HG03039 (cell line): ENCODE measurements around the gene POC5.

Experiments used
- ATAC-seq: cut with Tn5 transposase; IDR thresholded peaks from one replicate; pipeline ENCODE4 v1.9.1; 2021; ENCODE audit warnings: mild to moderate bottlenecking, moderate library complexity; ENCODE audit not compliant: unreplicated experiment

The POC5 gene

DNA sequence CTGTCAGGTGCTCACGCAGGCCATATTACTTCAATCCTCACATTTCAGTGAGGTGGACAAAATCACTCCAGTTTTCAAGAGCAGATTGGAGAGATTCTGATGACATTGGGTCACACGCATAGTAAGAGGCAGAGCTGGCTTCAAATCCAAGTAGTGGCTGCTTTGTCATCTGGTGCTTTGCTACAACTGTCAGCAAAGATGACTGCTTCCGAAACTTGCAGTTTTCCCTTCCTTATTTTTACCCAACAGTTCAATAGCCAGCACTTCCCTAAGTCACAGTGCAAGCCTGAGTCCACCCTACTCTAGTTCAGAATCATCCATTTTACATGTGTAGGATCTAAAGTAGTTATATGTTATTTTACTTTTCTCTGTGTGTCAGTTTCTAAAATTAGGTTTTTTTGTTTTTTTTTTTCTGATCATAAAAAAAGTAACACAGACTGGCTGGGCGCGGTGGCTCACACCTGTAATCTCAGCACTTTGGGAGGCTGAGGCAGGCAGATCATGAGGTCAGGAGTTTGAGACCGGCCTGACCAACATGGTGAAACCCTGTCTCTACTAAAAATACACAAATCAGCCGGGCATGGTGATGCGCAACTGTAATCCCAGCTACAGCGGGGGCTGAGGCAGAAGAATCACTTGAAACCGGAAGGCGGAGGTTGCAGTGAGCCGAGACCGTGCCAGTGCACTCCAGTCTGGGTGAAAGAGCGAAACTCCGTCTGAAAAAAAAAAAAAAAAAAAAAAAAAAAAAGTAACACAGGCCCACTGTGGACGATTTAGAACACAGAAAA, 56.4 kb downstream of the POC5 start:
- no peak for ATAC-seq

DNA sequence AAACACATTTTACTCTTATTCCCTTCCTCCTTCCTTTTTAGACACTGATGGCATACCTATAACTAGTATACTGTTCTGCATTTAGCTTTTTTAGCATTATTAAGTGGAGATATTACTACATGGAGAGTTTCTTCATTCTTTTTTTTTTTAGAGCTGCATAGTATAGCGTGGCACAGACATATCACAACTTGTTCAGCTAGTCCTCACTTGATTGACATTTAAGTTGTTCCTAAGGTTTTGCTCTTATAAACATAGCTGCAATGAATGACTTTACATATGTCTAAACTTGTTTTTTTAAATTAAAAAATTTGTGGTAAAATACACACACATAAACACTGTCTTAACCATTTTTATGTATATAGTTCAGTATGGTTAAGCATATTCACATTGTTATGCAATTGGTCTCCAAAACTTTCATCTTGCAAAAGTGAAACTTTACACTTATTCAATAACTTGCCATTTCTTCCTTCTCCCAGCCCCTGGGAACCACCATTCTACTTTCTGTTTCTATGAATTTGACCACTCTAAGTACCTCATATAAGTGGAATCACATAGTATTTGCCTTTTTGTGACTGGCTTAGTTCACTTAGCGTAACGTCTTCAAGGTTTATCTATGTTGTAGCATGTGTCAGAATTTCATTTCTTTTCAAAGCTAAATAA, 57.3 kb downstream of the POC5 start:
- ATAC-seq: no peak

DNA sequence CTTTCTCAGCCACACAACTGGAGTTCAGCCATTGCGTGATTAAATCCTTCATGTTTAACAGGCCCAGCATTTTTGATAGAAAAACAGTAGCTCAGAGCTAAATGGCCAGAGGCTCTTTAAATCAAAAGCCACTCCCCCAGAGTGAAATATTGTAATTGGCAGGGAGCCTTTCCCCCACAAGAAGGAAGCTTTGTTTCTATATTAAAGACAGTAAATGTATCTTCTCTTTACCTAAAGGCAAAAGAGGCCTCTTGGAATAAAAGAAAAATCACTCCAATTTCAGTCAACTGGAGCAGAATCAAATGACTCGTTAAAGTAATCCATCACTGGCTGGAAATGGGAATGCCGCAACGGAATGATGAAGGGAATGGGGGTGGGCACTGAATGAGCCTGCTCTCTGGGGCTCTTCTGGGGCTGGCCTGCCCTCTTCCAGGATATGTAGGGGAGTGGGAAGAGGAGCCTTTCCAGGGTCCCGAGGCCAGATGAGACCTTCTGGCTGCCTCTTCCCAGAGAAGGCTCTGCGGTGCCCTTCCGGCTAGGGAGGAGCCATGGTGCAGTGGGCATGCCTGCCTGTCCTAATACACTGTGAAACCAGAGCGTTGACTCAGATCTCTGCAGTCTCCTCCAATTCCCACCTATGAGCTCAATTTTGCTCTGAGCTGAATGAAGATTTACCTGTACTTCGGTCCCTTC, 60.8 kb downstream of the POC5 start:
- no peak for ATAC-seq

DNA sequence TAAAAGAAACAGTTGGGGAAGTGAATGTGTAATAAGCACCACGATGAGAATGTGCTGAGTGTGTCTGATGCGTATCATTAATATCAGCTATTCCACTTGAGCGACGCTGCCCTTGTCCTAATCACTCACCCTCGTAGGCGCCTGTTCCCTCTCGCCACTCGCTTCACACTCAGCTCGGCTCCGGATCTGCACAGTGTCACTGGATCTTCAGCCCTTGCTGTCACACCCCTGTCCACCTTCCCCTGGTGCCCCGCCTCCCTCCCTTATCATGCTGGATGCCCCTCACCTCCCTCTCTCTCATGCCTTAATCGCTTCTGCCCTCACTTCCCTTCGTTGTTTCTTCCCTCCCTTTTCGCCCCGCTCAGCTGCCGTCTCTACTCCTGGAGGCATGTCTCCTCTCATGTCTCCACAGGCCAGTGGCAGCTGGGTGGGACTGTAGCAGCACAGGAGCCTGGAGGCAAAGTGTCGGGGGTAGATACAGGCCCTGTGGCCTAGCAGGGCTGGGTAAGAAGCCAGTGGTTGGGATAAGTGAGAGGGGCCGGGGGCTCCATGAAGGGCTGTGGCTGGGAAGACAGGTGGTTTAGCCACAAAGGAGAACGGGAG, 62.4 kb downstream of the POC5 start:
- ATAC-seq: no peak

DNA sequence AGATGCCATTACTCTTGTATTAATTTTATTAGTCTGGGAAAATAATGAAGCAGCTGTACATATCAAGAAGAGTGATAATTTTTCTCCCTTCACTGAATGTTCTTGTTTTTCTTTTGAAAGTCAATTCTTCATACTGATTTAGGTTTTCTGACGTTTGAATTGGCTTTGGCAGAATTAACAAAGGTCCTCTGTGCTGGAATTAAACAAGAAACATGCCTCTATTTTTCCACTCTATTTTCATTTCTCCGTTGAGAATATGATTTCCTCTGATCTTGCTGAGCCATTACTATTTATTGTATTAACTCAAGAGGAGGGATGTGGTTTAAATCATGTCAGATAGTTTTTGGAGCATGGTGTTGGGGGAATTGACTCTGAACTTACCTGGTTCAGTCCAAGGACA, 63.7 kb downstream of the POC5 start:
- no peak for ATAC-seq

DNA sequence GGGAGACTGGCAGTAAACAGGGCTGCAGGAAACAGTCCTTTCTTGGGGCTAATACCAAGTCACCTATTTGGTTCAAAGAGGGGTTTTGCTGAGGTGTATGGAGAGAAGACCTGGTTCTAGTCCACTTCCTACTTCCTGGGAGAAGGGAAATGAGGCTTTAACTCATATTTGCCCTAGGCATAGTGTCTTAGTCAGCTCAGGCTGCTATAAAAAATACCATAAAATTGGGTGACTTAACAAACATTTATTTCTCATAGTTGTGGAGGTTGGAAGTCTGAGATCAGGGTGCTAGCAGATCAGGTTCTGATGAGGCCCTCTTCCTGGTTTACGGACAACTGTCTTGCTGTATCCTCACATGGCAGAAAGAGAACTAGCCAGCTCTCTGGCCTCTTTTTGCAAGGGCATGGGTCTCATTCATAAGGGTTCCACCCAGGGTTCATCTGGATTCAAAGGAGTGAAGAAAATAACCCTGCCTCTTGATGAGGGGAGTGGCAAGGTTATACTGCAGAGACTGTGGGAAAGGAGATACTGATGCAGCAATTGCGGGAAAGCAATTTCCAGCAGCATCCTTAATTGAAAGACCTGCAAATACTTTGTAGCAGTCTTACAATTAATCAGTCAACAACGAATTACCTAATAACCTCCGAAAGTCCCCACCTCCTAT, 65.5 kb downstream of the POC5 start:
- no peak for ATAC-seq

DNA sequence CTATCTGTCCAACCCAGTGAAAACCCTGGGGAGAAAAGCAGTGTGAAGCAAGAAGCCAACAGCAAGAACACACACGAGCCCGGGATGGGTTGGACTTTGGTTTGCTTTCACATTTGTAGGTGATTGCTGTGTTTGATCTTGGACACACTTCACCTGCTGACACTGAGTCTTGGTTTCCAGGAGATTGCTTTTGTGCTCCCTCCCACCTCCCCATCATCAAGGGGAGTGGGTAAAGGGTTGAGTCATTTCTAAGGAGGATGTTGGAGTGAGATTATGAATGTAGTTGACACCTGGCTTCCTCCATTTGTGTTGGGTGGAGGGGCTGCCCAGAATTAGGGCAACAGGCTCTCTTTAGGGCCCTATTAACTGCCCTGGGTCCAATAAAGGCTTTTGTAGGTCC, 68.5 kb downstream of the POC5 start:
- ATAC-seq: no peak

DNA sequence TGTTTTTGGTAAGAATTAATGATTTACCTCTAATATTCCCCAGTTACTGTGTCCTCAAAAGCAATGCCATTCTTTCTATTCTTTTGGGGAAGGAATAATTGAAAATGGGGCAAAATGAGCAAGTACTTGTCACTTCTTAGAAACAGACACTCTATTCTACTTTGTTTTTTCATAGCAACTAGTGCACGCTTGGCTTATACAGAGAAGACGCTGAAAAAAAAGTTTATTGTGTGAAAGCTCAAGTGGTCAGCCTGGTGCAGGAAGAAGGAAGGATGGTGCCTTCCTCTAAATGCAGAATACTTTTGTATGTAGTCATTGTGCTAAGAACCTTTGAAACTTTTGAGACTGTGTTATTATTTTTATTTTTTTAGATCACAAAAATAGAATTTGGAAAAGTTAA, 76.4 kb downstream of the POC5 start:
- no peak for ATAC-seq

DNA sequence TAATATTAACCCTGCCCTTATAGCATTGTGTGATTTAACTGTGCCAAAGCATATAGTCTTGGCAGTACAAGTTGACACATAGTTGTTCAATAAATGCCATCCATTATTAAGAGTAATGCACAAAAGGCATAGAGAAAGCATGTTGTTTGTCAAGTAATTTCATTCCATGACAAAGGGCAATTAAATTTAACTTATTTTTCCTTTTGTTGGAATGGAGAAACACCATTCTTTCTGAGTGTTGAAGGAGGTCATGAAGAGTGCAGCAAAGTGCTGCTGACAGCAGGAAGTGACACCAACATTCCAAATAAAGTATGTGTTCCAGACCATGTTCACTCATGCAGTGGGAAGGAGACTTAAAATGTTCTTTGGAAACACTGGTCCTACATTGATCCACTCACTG, 76.8 kb downstream of the POC5 start:
- no peak for ATAC-seq

DNA sequence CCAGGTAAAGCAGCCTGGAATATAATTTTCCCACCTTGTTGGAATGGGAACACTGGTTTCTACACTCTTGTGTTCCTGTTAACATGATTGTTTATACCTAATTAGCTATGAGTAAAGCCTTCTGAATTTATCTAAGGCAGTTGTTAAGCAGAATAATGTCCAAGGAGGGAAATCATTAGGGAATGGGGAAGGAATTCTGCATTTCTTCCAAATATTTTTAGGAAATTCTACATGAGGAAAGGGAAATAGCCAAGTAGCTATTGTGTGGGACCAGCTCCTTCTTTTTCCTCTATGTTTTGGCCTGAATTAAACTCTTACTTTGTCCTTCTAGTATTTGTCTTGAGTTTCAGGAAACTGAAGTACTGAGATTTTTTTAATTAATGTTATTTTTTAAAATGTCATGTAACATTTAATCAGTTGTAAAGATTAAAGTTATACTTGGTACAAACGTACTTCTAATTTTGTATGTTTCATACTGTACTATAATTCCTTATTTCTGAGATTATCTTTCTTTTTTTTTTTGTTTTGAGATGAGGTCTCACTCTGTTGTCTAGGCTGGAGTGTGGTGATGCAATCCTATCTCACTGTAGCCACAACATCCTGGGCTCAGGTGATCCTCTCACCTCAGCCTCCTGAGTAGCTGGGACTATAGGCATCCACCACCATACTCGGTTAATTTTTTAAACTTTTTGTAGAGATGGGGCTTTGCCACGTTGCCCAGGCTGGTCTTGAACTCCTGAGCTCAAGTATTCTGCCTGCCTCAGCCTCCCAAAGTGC, 77.5 kb downstream of the POC5 start:
- ATAC-seq: no peak

DNA sequence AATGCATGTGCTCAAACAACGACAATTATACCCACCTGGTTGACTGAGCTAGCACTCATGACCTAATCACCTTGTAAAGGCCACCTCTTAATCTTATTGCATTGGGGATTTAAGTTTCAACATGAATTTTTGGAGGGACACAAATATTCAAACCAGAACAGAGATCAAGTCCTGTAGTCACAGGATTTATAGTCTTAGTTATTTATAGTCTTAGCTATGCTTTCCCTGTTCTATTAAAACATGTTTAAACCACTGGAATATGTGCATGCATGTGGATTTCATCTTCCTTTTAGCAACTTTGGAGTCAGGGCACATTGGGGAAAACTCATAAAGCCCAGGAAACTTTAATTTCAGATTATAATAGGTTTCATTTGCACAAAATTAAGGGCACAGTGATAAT, 79.3 kb downstream of the POC5 start:
- ATAC-seq: no peak

DNA sequence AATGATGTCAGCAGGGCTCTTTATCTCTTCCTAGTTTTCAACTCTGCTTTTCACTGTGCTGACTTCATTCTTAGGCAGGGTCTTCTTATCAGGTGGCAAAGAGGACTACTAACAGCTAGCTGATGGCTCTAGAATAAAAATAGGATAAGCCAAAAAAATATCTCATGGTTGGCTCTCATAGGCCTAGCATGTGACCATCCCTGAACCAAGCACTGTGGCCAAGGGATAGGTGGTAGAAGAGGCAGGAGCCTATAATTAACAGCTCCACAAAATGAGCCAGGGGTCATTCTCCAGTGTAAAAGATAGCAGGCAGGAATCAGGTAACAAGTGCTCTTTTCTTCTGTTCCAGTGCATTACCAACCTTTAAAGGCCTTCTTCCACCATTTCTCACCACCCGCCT, 84.9 kb downstream of the POC5 start:
- ATAC-seq: no peak

DNA sequence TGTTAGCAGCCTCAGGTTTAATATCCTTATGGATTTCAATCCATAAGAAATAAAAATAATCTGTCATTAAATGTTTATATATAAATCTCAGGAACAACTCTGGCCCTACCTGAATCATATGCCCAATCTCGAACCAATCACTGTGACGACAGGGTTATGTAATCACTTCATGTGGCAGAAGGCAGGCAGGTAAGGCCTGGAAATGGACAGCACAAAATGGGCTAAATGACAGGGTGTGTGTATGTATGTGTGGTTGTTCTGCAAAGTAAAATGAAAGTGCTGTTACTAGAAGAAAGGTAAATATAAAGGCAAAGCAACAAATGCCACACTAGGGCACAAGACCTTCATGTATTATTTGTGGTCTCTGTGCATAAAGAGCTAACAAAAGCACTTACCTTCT, 86.4 kb downstream of the POC5 start:
- ATAC-seq: no peak

DNA sequence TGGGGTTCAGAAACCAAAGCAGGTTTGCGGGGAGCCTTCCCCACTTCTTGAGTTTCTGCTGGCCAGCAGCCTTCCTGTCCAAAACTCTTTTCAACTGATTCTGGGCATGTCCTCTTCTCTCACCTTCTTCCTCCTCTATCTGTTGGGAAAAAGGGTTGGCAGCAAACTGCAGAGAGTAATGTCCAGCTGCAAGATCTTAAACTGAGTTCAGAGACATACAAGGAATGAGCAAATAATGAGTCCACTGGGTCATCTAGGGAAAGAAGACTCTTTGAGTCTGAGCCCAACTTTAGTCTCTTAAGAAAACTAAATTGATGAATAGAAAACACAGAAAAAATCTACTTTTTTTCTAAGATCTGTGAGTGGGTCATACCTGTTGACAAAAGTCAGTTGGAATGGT, 89.4 kb downstream of the POC5 start:
- ATAC-seq: no peak

DNA sequence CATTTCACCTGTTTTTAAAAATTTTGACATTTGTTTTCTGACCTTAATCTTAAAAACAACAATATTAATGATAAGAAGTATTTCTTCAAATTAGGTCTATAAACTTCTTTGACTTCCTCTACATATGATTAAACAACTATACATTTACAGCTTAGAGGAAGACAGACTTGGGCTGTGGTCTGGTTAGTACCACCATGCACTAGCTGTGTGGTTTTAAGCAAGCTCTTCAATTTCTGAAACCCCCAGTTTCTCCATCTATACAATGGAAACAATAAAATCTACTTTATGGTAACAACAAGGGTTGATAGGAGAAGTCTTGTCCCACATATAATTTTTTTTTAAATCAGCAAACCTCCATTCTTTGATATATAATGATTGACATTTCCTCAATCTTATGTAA, 90.3 kb downstream of the POC5 start:
- ATAC-seq: no peak
